Keratinocyte (primary cell): ENCODE data around the gene NIPA2.

Source experiments
- CTCF ChIP-seq, 3 experiments: IDR thresholded peaks in 1 of 3; conservative IDR thresholded peaks in 1 of 3; optimal IDR thresholded peaks in 1 of 3; 2 replicates in 2 of 3; 3 replicates in 1 of 3; pipeline versions ENCODE3 to v1.5.1; 2011; ENCODE audit warnings: low read length in 3 of 3, mild to moderate bottlenecking in 3 of 3, moderate library complexity in 2 of 3, control low read depth in 1 of 3, inconsistent platforms in 1 of 3; ENCODE audit not compliant: insufficient read depth in 2 of 3; ENCODE audit errors: extremely low read depth in 1 of 3
- EZH2 ChIP-seq: IDR thresholded peaks from one replicate; pipeline ENCODE4 v1.6.1; 2012; ENCODE audit warnings: inconsistent platforms, mild to moderate bottlenecking, low read length, moderate library complexity

DNA sequence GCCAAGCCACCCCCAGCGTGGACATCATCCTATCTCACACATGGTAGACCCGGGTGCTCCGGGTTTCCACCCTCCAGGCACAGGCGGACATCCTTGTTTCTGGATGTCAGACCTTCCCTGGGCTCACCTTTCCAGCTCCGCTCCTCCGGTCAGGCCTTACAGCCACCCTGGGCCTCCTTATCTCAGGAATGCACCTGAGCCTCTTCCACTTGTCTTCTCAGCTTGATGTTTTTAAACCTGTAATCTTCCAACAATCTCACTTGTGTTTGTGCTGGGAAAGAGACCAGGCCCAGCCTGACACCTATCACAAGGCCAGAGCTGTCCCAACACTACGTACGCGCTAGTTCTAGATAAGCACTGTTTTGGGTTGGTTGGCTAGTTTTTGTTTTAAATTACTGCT lies 53.9 kb downstream of the NIPA2 start:
- TF ChIP-seq CTCF (optimal IDR thresholded peaks at IDR 0.05 in 1 of 3, IDR thresholded peaks at IDR 0.05 in 1 of 3, conservative IDR thresholded peaks at IDR 0.05 in 1 of 3; ENCODE audit: extremely low read depth in 1 of 3, insufficient read depth in 2 of 3, low read length in 3 of 3) (no peak), EZH2 (no peak)
